K562 treated with DMSO at 1 percent for 4 hours (cell line): ENCODE results near the gene RNU1-3. TPM values are rescaled to one million over a fixed set of nuclear protein-coding genes. Genes with fewer than 3 reads are reported as not detected.

Experiments
- total RNA-seq: library from RNA; unstranded; fragments of 300-600 nt; gene quantifications from 2 replicates; pipeline ENCODE4 v1.2.3, GENCODE V29; 2022; ENCODE audit not compliant: insufficient read depth

The RNU1-3 gene
- total RNA-seq: not detected in 2 replicates

GRCh38 chr1:16666502-16667413, at the start of gene RNU1-3:
TSS of gene RNU1-3 (minus strand) at chr1:16666948.

Other genes starting within 250 kb of the RNU1-3 start
- gene SPATA21, start 229.5 kb downstream of the RNU1-3 start, total RNA-seq: not detected in 2 replicates
- 58.5 and 64.9 TPM in 2 replicates for gene NECAP2, start 226.2 kb downstream of the RNU1-3 start, total RNA-seq
- gene RNU1-1, start 152.7 kb downstream of the RNU1-3 start, total RNA-seq: not detected in 2 replicates
- 20.7 and 37.6 TPM in 2 replicates for gene NBPF1, start 53.4 kb downstream of the RNU1-3 start, total RNA-seq
- not detected in 2 replicates for gene RNU1-4, start 73.6 kb upstream of the RNU1-3 start, total RNA-seq
- not detected in 2 replicates for gene RNU1-2, start 229.0 kb upstream of the RNU1-3 start, total RNA-seq